HTR-8/SVneo (cell line): Measurements from ENCODE around the gene ATL1.
A peak's percentile ranks its signal among the peaks of the same experiment; 100 is the strongest.
"Not testable (repeated sequence)": the region's sequence is repeated elsewhere in the genome, so short reads cannot be mapped to it uniquely, and the experiment has no call there.

Experiments
- DNase-seq: peaks from one replicate; pipeline ENCODE4 v3.0.0; 2011; ENCODE audit warnings: low spot score, mixed read lengths; ENCODE audit not compliant: insufficient read length
- FAIRE-seq: peaks from 2 replicates; lab custom pipeline; 2011; peaks lifted over from hg19 to GRCh38; lab: Jason Lieb, UNC

Gene ATL1

GRCh38 chr14:50533806-50534205 lies 26.1 kb upstream of the ATL1 start:
- no peak for FAIRE-seq
- no peak for DNase-seq

- FAIRE-seq: no peak
These were observed 25.5 kb upstream of the ATL1 start for GRCh38 chr14:50534416-50534815.

GRCh38 chr14:50534997-50535396 lies 24.9 kb upstream of the ATL1 start:
- DNase-seq: no peak
- no peak for FAIRE-seq

More at GRCh38 chr14:50534416-50534815, 25.5 kb upstream of the ATL1 start:
- DNase-seq: no peak

GRCh38 chr14:50538034-50538433 lies 21.9 kb upstream of the ATL1 start:
- not testable (repeated sequence) for FAIRE-seq, DNase-seq

- DNase-seq (no peak), FAIRE-seq (no peak)
These were observed 20.9 kb upstream of the ATL1 start for GRCh38 chr14:50539051-50539450.

- FAIRE-seq (no peak), DNase-seq (no peak)
These were observed 18.8 kb upstream of the ATL1 start for GRCh38 chr14:50541159-50541567.

GRCh38 chr14:50542941-50543418 lies 17.0 kb upstream of the ATL1 start:
- DNase-seq (peak; percentile 54), FAIRE-seq (peak; percentile 52)

- FAIRE-seq (no peak), DNase-seq (no peak)
These were observed 15.0 kb upstream of the ATL1 start for GRCh38 chr14:50544911-50545310.

- no peak for FAIRE-seq
- DNase-seq: no peak
These were observed 14.3 kb upstream of the ATL1 start for GRCh38 chr14:50545618-50546017.

GRCh38 chr14:50550294-50550693 lies 9.7 kb upstream of the ATL1 start:
- DNase-seq (no peak), FAIRE-seq (no peak)

- DNase-seq (no peak), FAIRE-seq (no peak)
These were observed 8.1 kb upstream of the ATL1 start for GRCh38 chr14:50551877-50552276.

- not testable (repeated sequence) for DNase-seq, FAIRE-seq
These were observed 7.1 kb upstream of the ATL1 start for GRCh38 chr14:50552796-50553195.

- DNase-seq (peak; percentile 27), FAIRE-seq (peak; percentile 80)
These were observed 963 bp downstream of the ATL1 start for GRCh38 chr14:50560931-50561285.

- no peak for DNase-seq
- no peak for FAIRE-seq
These were observed 2.9 kb downstream of the ATL1 start for GRCh38 chr14:50562841-50563240.

GRCh38 chr14:50569714-50570274 lies 9.8 kb downstream of the ATL1 start:
- no peak for FAIRE-seq
- no peak for DNase-seq

GRCh38 chr14:50573862-50574261 lies 13.9 kb downstream of the ATL1 start:
- no peak for FAIRE-seq
- DNase-seq: no peak

GRCh38 chr14:50575769-50576168 lies 15.8 kb downstream of the ATL1 start:
- DNase-seq (no peak), FAIRE-seq (no peak)

- DNase-seq: no peak
- no peak for FAIRE-seq
These were observed 18.0 kb downstream of the ATL1 start for GRCh38 chr14:50577982-50578381.

GRCh38 chr14:50578433-50578832 lies 18.5 kb downstream of the ATL1 start:
- DNase-seq (no peak), FAIRE-seq (no peak)

GRCh38 chr14:50590464-50590863 lies 30.5 kb downstream of the ATL1 start:
- FAIRE-seq (peak; percentile 48), DNase-seq (no peak)

GRCh38 chr14:50594577-50595316 lies 34.8 kb downstream of the ATL1 start:
- no peak for DNase-seq
- FAIRE-seq: no peak

GRCh38 chr14:50598765-50599164 lies 38.8 kb downstream of the ATL1 start:
- DNase-seq (no peak), FAIRE-seq (no peak)
